ENCODE data around the gene ZNF532.
"Not testable (repeated sequence)": the region's sequence is repeated elsewhere in the genome, so short reads cannot be mapped to it uniquely, and the experiment has no call there.

Gene ZNF532

DNA sequence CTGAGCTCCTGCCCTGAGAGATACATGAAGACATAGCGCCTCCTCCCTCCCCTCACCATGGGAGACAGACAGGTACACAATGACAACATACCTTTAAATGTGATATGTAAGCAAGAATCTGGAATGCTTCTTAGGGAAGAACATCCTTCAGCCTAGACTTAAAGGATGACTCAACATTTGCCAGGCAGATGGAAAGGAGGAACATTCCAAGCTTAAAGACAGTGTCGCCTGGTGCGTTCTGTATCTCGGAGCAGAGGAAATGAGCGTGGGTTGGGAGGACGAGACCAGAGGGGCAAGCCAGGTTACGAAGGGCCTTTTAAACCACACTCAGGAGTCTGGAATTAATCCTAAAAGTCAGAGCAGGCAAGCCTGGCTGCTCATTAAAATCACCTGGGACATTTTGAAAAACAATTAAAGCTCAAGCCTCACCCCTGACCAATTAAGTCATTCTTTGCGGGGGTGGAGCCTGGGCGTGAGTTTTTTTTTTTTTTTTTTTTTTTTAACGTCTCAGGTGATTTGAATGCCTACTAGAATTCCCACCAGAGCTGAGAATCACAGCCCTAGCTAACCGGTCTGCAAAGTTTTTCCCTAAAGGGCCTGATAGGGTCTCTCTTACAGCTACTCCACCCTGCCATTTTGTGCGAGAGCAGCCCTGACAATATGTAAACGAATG, 143.8 kb downstream of the ZNF532 start:
- DNase-seq (ENCODE audit: low read depth), result no peak

DNA sequence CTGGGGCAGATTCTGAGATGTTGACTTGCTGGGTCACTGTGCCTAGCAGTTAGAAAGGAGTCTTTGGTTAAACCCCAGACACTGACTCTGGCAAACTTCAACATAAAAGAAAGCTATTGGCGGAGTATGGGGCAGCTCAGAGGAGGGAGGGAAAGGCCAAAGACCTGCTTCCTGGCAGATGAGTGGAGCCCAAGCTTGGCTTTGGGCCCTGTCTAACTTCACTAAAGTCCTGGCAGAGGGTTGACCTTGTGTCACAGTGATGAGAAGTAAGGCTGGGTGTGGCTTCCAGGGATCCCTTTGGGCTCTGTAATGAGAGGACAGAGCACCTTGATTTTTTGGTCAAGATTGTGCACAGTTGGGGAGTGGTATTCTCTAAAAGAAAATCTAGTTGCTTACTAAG, 145.2 kb downstream of the ZNF532 start:
- no peak for DNase-seq (ENCODE audit: low read depth)

DNA sequence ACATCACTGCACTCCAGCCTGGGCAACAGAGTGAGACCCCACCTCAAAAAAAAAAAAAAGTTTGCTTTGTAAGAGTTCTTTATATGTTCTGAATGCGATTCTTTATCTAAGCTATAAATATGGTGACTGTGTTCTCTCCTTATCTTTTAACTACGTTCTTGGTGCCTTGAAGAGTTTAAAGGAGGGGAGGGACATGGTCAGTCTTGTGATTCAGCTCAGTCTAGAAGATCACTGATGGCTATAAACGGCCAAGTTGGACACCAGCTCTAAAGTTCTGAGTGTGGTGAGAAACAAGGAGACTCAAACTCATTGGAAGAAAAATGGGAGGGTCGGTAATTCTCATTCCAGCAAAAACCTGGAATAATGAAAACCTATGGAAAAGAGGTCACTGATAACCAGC, 146.6 kb downstream of the ZNF532 start:
- no peak for DNase-seq (ENCODE audit: low read depth)

- DNase-seq (ENCODE audit: low read depth), result no peak
Measured at GRCh38 chr18:59011786-59012185, 147.1 kb downstream of the ZNF532 start.

- DNase-seq (ENCODE audit: low read depth), result no peak
Measured at GRCh38 chr18:59012815-59013705, 148.4 kb downstream of the ZNF532 start.

- DNase-seq (ENCODE audit: low read depth), result no peak
Measured at GRCh38 chr18:59013744-59014143, 149.1 kb downstream of the ZNF532 start.

- no peak for DNase-seq (ENCODE audit: low read depth)
Measured at GRCh38 chr18:59015531-59016152, 151.0 kb downstream of the ZNF532 start.

GRCh38 chr18:59021500-59021899, 156.8 kb downstream of the ZNF532 start:
- DNase-seq (ENCODE audit: low read depth), result no peak

DNA sequence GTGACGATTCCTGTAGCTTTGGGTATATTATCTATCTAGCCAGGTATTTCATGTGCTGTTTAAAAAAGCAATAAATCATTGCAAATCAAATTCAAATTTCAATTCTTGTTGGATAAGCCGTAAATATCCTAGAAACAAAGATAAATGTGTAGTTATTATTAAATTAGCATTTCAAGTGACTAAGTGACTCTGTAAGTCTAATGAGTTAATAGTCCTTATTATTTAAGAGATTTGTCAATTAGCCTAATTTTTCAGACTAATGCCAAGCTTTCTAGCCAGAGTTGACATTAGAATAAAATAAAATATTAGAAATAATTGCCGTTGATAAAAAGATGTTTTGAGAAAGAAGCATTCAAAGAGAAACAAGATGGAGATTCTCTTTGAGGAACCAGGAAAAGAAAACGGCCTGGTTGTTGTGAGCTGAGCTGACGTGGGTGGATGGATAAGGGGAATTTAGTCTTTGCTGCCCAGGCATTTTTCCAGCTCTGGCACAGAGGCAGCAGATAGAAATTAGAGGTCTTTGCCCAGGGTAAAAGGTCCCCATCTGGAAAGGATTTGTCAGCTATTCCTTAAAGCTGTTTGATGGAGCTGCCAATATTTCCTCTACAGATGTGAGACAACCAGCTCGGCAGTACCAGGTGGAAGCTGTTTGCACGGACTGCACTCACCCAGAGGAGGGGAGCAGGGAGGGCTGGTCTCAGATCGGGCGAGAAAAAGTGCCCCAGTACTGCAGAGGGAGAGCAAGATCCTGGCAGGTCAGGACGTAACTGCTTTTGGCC, 157.7 kb downstream of the ZNF532 start:
- no peak for DNase-seq (ENCODE audit: low read depth)

- DNase-seq (ENCODE audit: low read depth), result no peak
Measured at GRCh38 chr18:59024829-59025228, 160.2 kb downstream of the ZNF532 start.

GRCh38 chr18:59025532-59025931, 160.9 kb downstream of the ZNF532 start:
- not testable (repeated sequence) for DNase-seq (ENCODE audit: low read depth)

GRCh38 chr18:59026364-59026763, 161.7 kb downstream of the ZNF532 start:
- no peak for DNase-seq (ENCODE audit: low read depth)

- no peak for DNase-seq (ENCODE audit: low read depth)
Measured at GRCh38 chr18:59026831-59027410, 162.2 kb downstream of the ZNF532 start.

DNA sequence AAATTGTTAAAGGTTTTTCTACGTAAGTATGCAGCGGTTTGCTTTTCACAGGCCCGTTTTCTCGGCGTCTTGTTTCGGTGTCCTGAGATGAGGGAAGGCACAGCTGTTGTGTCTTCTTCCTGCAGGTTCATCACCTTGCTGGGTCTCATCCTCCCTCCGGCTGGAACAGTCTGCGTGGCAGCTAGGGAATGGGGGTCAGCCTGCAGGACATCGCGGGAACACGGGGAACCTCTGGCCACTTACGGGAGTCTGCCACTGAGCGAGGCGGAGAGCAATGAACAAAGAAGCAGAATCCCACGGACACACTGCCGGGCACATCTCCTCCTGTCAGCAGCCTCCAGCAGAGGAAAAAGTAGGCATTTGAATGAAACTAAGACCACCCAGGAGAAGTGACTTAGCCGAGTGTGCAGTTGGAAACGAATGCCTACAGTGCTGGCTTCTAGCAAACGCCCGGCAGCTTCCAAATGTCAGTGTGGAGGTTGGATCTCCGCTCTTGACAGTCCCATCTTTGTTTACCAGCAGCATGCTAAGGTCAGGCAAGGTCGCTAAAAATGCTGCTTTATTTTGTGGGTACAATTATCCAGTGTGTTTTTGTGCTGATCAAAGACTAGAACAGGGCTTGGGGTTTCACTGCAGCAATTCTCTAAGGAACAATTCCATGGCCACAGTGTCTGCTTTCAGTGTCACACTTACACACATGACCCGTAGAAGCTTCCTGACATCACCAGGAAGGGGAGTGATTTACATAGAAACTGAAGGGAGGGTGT, 165.2 kb downstream of the ZNF532 start:
- DNase-seq (ENCODE audit: low read depth), result no peak

GRCh38 chr18:59032308-59032707, 167.6 kb downstream of the ZNF532 start:
- no peak for DNase-seq (ENCODE audit: low read depth)

DNA sequence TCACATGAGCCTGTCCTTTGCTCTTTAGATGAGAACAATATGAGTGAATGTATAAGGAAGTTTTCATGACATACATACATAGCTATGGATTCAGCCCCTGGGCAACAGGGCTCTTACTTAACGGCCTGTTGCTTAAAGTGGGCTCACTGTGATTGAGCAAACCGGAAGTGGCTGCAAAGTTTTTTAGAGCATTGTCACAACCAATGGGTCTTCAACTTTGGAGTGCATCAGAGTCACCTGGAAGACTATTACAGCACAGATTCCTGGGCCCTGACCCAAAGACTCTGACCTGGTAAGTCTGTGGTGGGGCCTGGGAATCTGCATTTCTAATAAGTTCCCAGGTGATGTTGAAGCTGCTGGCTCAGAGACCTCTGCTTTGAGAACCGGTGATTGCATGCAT, 168.7 kb downstream of the ZNF532 start:
- no peak for DNase-seq (ENCODE audit: low read depth)

- no peak for DNase-seq (ENCODE audit: low read depth)
Measured at GRCh38 chr18:59033974-59034373, 169.3 kb downstream of the ZNF532 start.

- DNase-seq (ENCODE audit: low read depth), result no peak
Measured at GRCh38 chr18:59035591-59035990, 170.9 kb downstream of the ZNF532 start.

Data from activated T-helper 1 cell treated with Interleukin-2 at 50 U/mL for 16 hours (primary cell).